ENCODE measurements around the gene SHANK1.
A peak's percentile ranks its signal among the peaks of the same experiment; 100 is the strongest.

The SHANK1 gene

GRCh38 chr19:50710094-50710493 is 9.5 kb downstream of the SHANK1 start:
- H3K9me3 ChIP-seq = no peaks in the 10 kb centered on the region
- peaks cover 3% of the 10 kb centered on the region for H3K27me3 ChIP-seq
- no peaks in the 10 kb centered on the region for H3K36me3 ChIP-seq
- no peak overlapping the region for H3K4me3 ChIP-seq (ENCODE audit: low read depth, low read length)
- peak; percentile 31 for TF ChIP-seq CTCF (IDR thresholded peaks at IDR 0.05; ENCODE audit: low read depth, low read length)
- DNase-seq = peak; percentile 48
- H3K4me1 ChIP-seq = no peaks in the 10 kb centered on the region

GRCh38 chr19:50708179-50708879 is 11.3 kb downstream of the SHANK1 start:
- DNase-seq = no peak
- Histone ChIP-seq H3K9me3 (no peaks in the 10 kb centered on the region), H3K27me3 (peaks cover 21% of the 10 kb centered on the region), H3K4me3 (ENCODE audit: low read depth, low read length) (no peak overlapping the region), H3K4me1 (peaks cover under 1% of the 10 kb centered on the region; the same call in 1 of the 2 replicates), H3K36me3 (no peaks in the 10 kb centered on the region)
- TF ChIP-seq CTCF (IDR thresholded peaks at IDR 0.05; ENCODE audit: low read depth, low read length) = no peak

- no peak for TF ChIP-seq CTCF (IDR thresholded peaks at IDR 0.05; ENCODE audit: low read depth, low read length)
- peaks cover 5% of the 10 kb centered on the region; the same call in 1 of the 2 replicates for H3K4me1 ChIP-seq
Measured at GRCh38 chr19:50706387-50706786, 13.2 kb downstream of the SHANK1 start.

GRCh38 chr19:50705422-50706019 is 14.1 kb downstream of the SHANK1 start:
- peak; percentile 67 for DNase-seq
- Histone ChIP-seq H3K4me1 (peaks cover 5% of the 10 kb centered on the region; the same call in 1 of the 2 replicates), H3K36me3 (no peaks in the 10 kb centered on the region)

More at GRCh38 chr19:50706387-50706786, 13.2 kb downstream of the SHANK1 start:
- Histone ChIP-seq H3K36me3 (no peaks in the 10 kb centered on the region), H3K9me3 (no peaks in the 10 kb centered on the region), H3K4me3 (ENCODE audit: low read depth, low read length) (no peak overlapping the region), H3K27me3 (peaks cover 31% of the 10 kb centered on the region)
- no peak for DNase-seq

DNA sequence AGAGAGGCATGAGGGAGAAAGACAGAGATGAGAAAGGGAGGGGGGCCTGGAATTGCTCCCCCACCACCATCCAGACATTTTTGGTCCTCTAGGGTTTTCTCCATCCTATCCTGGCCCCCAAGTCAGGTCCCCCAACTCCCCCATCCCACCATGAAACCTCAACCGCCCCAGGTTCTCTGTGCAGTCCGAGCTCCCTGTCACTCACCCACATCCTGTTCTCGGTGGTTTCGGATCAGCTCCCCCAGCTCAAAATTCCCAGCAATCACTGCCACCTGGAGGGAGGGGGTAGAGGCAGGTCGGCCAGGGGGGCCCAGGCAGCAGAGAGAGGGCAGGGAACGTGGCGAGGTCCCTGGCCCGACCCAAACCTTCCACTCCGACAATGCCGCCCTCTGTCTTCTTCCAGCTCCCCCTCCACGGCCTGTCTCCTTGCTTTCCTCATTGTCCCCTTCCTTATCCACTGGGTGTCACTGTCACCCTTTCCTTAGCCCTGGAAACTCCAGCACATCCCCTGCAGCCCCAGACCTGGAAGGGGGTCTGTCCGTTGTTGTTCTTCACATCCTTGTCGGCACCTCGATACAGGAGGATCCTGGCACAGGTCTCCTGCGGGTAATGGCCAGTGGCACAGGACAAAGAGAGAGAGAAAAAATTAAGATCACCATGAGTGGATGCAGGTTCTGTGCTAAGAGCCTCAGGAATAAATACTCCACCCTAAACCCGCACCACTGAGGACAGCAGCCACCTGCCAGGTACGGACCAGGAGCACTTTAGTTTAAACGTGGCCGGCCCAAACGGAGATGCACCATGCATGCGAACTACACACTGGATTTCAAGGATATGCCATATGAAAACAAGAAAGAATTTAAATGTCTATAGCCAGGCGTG is 15.4 kb downstream of the SHANK1 start:
- peak; percentile 71 for TF ChIP-seq CTCF (IDR thresholded peaks at IDR 0.05; ENCODE audit: low read depth, low read length)
- Histone ChIP-seq H3K27me3 (peaks cover 31% of the 10 kb centered on the region), H3K4me3 (ENCODE audit: low read depth, low read length) (peak overlapping the region; percentile 40), H3K36me3 (no peaks in the 10 kb centered on the region), H3K9me3 (no peaks in the 10 kb centered on the region), H3K4me1 (peaks cover 5% of the 10 kb centered on the region; the same call in 1 of the 2 replicates)
- peak; percentile 68 for DNase-seq

More at GRCh38 chr19:50705422-50706019, 14.1 kb downstream of the SHANK1 start:
- Histone ChIP-seq H3K4me3 (ENCODE audit: low read depth, low read length) (no peak overlapping the region), H3K9me3 (no peaks in the 10 kb centered on the region), H3K27me3 (peaks cover 31% of the 10 kb centered on the region)
- peak; percentile 95 for TF ChIP-seq CTCF (IDR thresholded peaks at IDR 0.05; ENCODE audit: low read depth, low read length)

Data from BE2C (cell line).